Stimulated activated CD8-positive, alpha-beta memory T cell treated with anti-CD3 and anti-CD28 coated beads, Interleukin-12 subunit alpha, Interleukin-12 subunit beta, amount 100 ng/mL, for 1 hour (primary cell): Measurements from ENCODE around the gene APPL1.
A peak's percentile ranks its signal among the peaks of the same experiment; 100 is the strongest.

Experiments used
- DNase-seq: peaks from one replicate; pipeline ENCODE4 v3.0.0-alpha.2; 2020; ENCODE audit warnings: low read depth

APPL1 gene, protein sequence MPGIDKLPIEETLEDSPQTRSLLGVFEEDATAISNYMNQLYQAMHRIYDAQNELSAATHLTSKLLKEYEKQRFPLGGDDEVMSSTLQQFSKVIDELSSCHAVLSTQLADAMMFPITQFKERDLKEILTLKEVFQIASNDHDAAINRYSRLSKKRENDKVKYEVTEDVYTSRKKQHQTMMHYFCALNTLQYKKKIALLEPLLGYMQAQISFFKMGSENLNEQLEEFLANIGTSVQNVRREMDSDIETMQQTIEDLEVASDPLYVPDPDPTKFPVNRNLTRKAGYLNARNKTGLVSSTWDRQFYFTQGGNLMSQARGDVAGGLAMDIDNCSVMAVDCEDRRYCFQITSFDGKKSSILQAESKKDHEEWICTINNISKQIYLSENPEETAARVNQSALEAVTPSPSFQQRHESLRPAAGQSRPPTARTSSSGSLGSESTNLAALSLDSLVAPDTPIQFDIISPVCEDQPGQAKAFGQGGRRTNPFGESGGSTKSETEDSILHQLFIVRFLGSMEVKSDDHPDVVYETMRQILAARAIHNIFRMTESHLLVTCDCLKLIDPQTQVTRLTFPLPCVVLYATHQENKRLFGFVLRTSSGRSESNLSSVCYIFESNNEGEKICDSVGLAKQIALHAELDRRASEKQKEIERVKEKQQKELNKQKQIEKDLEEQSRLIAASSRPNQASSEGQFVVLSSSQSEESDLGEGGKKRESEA

DNA sequence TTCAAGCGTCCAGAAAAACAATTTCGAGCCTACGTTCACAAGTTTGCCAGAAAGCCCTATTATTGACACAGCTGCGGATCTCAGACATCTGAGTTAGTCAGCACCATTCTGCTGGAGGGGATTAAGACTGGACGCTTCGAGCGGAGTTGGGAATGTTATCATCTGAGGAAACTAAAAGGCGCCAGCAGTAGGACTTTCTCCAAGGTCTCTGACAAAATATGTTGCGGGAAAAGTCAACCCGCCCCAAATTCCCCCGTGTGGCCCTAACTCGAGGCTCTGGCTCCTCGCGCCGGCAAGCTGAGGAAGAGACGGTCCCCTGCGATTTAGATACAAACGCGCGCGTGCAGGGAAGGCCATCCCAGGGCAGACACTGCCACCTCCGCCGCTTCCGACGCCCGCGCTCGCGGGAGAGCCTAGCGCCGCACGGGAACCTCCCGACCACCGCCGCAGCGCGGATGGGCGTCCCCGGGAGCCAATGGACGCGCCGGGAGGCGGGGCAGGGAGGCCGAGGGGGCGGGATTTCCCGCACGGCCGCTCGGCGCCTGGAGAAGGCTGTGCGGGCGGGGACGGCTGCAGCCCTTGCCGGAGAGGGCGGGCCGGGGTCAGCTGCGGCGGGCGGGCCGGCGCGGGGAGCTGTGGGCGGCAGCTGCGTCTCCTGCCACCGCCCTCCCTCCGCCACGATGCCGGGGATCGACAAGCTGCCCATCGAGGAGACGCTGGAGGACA is at the start of gene APPL1:
Gene APPL1, plus strand, starts transcription at position 526 of the 726 bp plus-strand sequence. Its CDS starts 155 bp downstream, at position 681.
- DNase-seq, result peak; percentile 78

DNA sequence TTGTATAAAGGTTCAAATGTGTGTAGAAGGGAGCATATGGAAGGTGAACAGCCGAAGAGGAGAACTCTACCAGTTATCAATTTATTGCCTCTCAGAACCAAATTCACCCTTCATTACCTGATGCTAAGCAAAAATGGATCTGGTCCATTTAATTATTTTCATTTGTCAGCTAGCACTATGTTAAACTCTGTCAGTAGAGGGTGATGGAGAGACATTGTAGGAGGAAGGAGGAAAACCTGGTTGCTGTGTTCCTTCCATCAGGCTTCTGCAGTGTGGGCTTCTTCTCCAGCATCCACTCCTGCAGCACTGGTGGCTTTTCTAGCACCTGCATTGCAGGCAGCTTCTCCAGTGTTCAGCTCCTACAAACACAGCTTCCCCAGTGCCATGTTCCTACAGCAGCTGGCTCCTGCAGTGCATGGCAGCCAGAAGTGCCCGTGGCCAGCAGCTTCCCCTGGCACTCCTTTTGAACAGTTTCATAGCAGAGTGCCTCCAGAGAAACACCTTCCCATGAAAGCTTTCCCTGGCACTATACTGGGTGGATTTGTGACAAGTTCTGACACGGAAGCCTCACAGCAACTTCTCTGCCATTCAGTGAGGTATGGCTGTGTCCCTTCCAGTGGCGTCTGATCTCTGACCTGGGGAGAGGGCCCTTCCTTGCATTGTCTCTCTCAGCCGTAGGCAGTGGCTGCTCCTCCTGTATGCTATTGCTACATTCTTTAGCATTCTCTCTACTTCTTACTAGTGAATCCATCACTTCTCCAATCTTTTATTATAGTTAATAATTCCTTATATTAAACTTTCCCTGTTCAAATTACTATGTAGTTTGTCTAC is 47.7 kb upstream of the APPL1 start:
- no peak for DNase-seq

DNA sequence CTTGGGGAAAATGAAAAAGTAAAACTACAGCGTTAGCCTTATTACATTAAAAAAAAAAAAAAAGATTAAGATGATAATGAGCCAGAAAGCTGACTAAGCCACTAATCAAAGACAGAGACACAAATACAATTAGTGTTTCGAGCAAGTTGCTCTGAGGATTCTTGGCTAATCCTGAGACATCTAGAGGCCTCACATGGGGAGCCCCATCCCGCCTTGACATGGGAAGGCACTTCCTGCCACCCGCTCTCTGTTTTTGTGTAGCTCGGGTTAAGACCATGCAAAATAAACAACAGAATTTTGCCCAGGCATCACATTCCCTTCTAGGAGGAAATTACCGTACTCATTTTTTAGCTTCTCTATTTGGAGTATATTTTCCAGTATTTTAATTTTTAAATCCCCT is 43.0 kb upstream of the APPL1 start:
- DNase-seq, result no peak

- no peak for DNase-seq
These were observed 35.5 kb upstream of the APPL1 start for GRCh38 chr3:57192028-57192427.

GRCh38 chr3:57194641-57195040 is 32.9 kb upstream of the APPL1 start:
- no peak for DNase-seq

DNA sequence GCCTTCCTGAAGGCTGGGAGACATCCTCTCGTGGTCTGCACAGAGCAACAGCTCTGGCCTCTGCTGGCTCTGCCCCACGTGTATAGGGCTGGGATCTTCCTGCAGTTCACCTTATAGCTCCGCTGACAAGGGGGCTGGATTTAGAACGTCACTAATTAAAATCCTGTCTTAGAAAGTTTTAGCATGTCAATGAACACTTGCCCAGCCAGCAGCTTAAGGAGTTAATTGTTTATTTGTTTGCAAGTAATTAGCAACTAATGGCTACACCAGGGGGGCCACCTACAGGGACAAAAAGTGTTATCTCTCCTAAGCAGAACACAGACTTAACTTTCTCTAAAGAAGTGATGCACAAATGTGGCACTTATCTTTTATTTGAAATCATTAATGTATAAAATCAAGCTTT is 27.6 kb upstream of the APPL1 start, which contains the start of gene HESX1:
Gene HESX1, minus strand, starts transcription at position 84 of the 403 bp plus-strand sequence. Its CDS starts 60 bp downstream, at position 24.
- DNase-seq, result no peak

DNA sequence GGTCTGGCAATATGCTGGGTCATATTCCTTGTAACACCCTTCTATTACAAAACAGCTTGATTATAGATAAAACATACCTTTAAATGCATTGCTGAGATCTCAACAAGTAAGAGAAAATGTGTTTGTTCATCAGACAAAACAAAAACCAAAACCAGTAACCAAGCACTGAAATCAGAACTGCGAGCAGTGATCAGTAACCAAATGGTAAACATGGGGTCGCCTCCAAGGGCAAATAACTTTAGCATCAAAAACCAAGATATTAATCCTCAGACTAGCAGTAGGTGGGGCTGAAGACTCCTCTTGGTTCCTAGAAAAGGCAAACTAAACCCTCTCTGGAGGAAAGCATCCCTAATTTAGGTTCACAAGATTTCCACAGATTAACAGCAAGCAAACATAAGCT is 21.1 kb upstream of the APPL1 start:
- no peak for DNase-seq

DNA sequence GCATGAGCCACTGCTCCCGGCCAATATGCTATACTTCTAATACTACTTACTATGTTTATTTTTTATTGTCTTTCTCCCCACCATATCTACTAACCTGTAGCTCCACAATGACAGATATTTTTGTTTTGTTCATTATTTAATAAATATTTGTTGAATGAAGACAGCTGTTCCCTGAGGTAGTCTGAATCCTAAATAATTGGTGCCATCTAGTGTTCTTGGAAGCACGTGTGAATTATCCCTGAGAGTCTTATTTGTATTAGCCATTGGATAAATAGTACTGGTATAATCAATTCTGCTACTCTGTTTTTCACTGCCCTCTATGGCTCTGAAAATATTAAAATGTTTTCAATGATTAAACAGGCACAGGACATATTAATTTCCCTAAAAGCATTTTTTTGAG is 5.6 kb upstream of the APPL1 start:
- DNase-seq, result no peak

DNA sequence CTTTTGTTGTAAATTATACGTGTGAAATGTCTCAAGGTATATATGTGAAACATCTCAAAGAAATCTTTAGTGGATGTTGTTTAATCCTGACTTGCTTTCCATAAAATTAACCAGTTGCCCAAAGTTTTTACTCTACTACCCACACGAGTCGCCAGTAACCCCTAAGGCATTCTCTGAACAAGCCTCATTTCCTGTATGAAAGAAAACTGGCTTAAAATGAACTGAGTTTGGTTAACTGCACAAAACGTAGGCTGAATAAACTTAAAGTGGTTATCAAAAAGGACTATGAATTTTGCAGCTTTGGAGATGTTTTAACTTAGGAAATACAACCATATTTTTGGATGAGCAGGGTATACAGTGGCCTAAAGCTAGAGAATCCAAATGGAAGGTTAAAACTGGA is 2.7 kb upstream of the APPL1 start:
- no peak for DNase-seq

DNA sequence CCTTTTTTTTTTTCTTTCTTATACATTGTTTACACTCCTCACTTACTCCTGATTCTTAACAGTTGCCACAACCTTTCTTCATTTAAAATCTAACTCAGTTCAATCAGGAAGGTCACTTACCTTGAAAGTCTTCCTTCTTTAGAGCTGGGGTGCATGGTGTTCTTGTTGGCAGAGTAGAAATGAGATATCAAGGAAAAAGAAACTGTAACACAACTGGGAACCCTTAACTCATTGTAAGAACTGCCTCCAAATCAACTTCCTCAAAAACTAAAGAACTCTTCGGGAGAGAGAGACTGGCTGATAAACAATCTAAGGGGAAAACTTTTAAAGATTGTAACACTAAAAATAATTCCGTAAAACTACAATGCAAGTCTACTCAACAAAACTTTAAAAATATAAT is 1.4 kb upstream of the APPL1 start:
- no peak for DNase-seq

DNA sequence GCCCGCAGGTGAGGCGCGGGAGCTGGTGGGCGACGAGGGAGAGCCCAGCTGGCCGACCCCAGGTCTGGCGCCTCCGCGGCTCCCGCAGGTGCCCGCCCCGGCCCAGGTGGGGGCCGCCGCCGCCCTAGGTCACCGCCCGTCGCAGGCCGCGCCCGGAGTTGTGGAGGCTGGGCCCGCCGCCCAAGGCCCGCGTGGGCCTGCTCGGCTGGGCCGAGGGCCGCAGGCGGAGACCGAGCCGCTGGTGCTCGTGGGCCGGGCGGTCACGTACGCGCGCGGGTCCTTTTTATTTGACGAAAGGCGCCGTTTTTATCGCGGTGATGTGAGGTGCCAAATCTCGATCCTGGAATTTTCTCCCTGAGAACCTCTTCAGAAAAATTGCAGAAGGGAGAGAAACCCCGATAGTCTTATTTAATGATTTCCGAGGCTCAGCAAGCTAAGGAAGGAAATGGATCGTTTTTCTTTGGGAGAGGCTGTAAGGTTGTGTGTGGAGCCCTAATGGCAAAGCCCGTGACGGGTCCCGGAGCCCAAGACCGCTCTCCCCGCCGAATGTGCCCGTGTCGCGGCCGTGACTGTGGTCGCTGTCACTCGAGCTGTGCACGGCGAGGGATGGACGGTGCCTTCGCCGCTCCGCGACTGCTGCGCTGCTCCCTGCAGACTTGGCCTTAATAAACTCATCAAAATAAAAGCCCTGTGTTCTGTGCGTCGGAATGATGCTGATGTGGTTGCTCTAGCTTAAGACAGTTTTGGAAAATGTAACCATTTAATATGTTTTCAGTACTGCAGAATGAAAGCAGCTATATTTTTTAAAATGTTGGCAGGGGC is 612 bp downstream of the APPL1 start:
- DNase-seq, result no peak

DNA sequence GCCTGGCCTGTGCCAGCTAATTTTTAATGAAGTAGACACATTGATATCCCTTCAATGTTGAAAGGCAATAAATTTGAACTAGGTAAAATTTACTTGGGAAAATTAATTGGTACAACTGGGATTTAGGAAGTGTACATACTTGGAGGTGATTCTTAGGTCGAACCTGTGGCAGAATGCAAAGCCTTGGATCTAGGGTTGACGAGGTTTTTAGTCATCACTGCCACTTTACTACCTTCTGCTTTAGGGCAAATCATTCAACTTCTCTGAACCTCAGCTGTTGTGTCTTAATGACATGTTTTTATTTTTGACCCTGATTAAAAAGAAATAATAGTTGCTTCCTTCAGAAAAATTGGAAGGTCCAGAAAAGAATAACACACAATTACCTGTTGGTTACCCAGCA is 2.5 kb downstream of the APPL1 start:
- no peak for DNase-seq

DNA sequence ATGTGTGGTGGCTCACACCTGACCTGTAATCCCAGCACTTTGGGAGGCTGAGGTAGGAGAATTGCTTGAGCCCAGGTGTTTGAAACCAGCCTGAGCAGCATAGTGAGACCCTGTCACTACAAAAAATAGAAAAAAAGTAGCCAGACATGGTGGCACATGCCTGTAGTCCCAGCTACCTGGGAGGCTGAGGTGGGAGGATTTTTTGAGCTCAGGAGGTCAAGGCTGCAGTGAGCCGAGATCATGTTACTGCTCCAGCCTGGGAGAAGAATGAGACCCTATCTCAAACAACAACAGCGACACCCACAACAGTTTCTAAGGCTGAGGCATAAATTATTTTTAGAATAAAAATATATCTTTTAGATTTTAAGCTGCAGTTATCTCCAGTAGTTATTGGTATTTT is 6.3 kb downstream of the APPL1 start:
- DNase-seq, result no peak

DNA sequence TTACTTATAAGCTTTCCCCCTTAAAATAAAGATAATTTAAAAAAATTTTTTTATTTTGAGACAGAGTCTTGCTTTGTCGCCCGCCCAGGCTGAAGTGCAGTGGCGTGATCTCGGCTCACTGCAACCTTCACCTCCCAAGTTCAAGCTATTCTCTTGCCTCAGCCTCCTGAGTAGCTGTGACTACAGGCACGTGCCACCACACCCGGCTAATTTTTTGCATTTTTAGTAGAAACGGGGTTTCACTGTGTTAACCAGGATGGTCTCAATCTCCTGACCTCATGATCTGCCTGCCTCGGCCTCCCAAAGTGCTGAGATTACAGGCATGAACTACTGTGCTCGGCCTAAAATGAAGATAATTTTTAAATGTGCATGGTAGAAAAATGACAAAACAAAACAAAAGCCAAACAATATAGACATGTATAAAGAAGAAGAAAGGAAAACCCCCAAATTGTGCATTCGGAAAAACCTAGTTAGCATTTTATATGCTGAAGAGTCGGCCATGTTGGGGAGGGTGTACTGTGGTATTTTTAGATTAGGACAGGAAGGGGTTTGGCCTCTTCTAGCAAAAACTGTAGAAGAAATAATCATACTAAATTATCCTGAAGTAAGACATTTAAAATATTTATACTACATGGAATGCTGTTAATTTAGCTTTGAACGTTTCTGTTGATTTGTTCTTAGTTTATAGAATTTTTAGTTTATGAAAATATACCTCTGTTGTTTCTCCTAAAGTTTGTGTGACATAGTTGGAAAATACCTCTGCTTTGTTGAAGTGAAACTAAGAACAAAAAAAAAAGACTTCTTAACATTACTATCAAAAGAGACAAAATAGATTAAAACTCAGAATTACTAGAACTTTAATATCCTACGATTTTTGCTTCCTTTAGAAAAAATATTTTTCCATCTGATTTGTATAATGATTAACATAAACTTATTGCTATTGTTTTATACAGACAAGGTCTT is 7.4 kb downstream of the APPL1 start:
- no peak for DNase-seq

GRCh38 chr3:57244946-57245345 is 17.4 kb downstream of the APPL1 start:
- DNase-seq, result no peak

- no peak for DNase-seq
These were observed 24.9 kb downstream of the APPL1 start for GRCh38 chr3:57252404-57252803.

DNA sequence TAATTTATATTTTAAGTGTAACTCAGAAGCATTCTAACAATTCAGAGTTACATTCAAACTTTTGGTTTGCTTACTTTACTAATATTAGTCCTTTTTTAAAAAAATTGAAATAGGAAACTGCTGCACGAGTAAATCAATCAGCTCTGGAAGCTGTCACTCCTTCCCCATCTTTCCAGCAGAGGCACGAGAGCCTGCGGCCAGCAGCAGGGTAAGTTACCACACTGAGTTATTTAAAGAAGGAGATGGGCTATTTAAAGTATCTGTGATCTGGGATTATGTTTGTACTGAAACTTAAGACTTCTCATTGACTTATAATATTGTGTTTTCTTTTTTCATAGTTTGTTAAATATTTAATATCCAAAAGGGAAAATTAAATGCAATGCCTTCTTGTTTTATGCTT is 29.3 kb downstream of the APPL1 start:
- no peak for DNase-seq

GRCh38 chr3:57257678-57258077 is 30.1 kb downstream of the APPL1 start:
- no peak for DNase-seq

DNA sequence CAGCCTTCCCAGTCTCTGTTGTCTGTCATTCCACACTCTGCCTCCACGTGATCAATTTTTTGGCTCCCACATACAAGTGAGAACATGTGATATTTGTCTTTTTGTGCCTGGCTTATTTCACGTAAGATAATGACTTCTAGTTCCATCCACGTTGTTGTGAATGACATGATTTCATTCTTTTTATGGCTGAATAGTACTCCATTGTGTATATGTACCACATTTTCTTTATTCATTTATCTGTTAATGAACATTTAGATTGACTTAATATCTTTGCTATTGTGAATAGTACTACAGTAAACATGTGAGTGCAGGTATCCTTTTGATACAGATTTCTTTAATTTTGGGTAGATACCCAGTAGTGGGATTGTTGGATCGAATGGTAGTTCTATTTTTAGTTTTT is 33.6 kb downstream of the APPL1 start:
- no peak for DNase-seq

- no peak for DNase-seq
These were observed 34.4 kb downstream of the APPL1 start for GRCh38 chr3:57261929-57262328.
